GM12891 (cell line): Measurements from ENCODE around the gene TBX3.

Source experiments
- PAX5 ChIP-seq: IDR thresholded peaks from 2 replicates; pipeline ENCODE4 v1.6.1; 2011; ENCODE audit warnings: low read length, moderate library complexity, mild to moderate bottlenecking; ENCODE audit not compliant: insufficient read depth, severe bottlenecking
- POLR2A ChIP-seq: IDR thresholded peaks from 2 replicates; pipeline ENCODE4 v1.6.1; 2011; ENCODE audit warnings: low read depth, low read length, control low read depth
- POLR2AphosphoS5 ChIP-seq: IDR thresholded peaks from 2 replicates; pipeline ENCODE4 v1.6.1; 2011; ENCODE audit warnings: low read depth, low read length, control low read depth
- POU2F2 ChIP-seq: IDR thresholded peaks from 2 replicates; pipeline ENCODE4 v1.6.1; 2011; ENCODE audit warnings: low read depth, mild to moderate bottlenecking, control low read depth, low read length, moderate library complexity
- SPI1 ChIP-seq: IDR thresholded peaks from 2 replicates; pipeline ENCODE4 v1.6.1; 2011; ENCODE audit warnings: low read depth, low read length, control low read depth
- TAF1 ChIP-seq: IDR thresholded peaks from 2 replicates; pipeline ENCODE4 v1.6.1; 2011; ENCODE audit warnings: low read depth, low read length, control low read depth

- TF ChIP-seq POLR2A (no peak), POLR2AphosphoS5 (no peak), TAF1 (no peak), PAX5 (no peak), POU2F2 (no peak), SPI1 (no peak)
These were observed 2.7 kb downstream of the TBX3 start for GRCh38 chr12:114681116-114681871.
